Testis (tissue), 3 donors: Measurements from ENCODE around the gene ALDH9A1. TPM values are rescaled to one million over a fixed set of nuclear protein-coding genes. Genes with fewer than 3 reads are reported as not detected.
"Not testable (repeated sequence)": the region's sequence is repeated elsewhere in the genome, so short reads cannot be mapped to it uniquely, and the experiment has no call there.

Experiments used
- DNase-seq: peaks from one replicate; pipeline ENCODE4 v3.0.0-alpha.2; 2019
- H3K27ac ChIP-seq, 2 donors: fragments of 200-600 bp; sonication (generic); one replicate each; pipeline ENCODE4 v1.5.1; 2019
- H3K27me3 ChIP-seq: fragments of 200-600 bp; sonication (generic); one replicate; pipeline ENCODE4 v1.5.1; 2019
- H3K36me3 ChIP-seq: fragments of 200-600 bp; sonication (generic); one replicate; pipeline ENCODE4 v1.5.1; 2017; ENCODE audit warnings: low read depth; ENCODE audit errors: missing control alignments
- H3K4me1 ChIP-seq: fragments of 200-600 bp; sonication (generic); one replicate; pipeline ENCODE4 v1.5.1; 2019
- H3K4me3 ChIP-seq, 2 donors: fragments of 200-600 bp; sonication (generic); one replicate each; pipeline ENCODE4 v1.5.1; 2017 to 2019
- H3K9me3 ChIP-seq: fragments of 200-600 bp; sonication (generic); one replicate; pipeline ENCODE4 v1.5.1; 2017
- POLR2A ChIP-seq: fragments of 450-650 bp; IDR thresholded peaks from one replicate; pipeline ENCODE4 v1.6.1; 2017; ENCODE audit warnings: antibody characterized with exemption, mild to moderate bottlenecking, moderate library complexity
- WGBS, 2 donors: methylation state at CpG; one replicate each; pipeline ENCODE4 v1.1.5; 2018; 5-methylcytosine and 5-hydroxymethylcytosine counted together
- intact Hi-C: fragments of 100-400 bp; cut with DNase I; formaldehyde crosslinking; loops from one replicate; pipeline ENCODE4 v1.15.1; 2023; ENCODE audit warnings: low total_unique reads
- polyA plus RNA-seq: library from polyadenylated mRNA; stranded (reverse); fragments of 350-450 nt; fragmentation: Illumina TruSeq; extraction: RNeasy Lipid Tissue Mini Kit (QIAGEN cat#74804); gene quantifications from one replicate; pipeline ENCODE4 v1.2.3, GENCODE V29; 2014; ENCODE audit warnings: low read depth, low replicate concordance; ENCODE audit not compliant: insufficient read depth
- total RNA-seq, 2 donors: library from RNA; depleted of rRNA; stranded (reverse); fragments of >200 nt; gene quantifications; one replicate each; pipeline ENCODE4 v1.2.3, GENCODE V29; 2016
- TF ChIP-seq, protein P1 (sequence below), 3 experiments: fragments of 450-650 bp in 2 of 3; fragments of 200-600 bp in 1 of 3; sonication (generic) in 1 of 3; IDR thresholded peaks; one replicate each; pipeline ENCODE4 v1.5.1; 2016 to 2019; ENCODE audit warnings: antibody characterized with exemption in 3 of 3, mild to moderate bottlenecking in 2 of 3, moderate library complexity in 1 of 3

The ALDH9A1 gene
- total and polyA plus RNA-seq, 3 donors from 2014 or later: 144 to 201 (median 188) TPM

DNA sequence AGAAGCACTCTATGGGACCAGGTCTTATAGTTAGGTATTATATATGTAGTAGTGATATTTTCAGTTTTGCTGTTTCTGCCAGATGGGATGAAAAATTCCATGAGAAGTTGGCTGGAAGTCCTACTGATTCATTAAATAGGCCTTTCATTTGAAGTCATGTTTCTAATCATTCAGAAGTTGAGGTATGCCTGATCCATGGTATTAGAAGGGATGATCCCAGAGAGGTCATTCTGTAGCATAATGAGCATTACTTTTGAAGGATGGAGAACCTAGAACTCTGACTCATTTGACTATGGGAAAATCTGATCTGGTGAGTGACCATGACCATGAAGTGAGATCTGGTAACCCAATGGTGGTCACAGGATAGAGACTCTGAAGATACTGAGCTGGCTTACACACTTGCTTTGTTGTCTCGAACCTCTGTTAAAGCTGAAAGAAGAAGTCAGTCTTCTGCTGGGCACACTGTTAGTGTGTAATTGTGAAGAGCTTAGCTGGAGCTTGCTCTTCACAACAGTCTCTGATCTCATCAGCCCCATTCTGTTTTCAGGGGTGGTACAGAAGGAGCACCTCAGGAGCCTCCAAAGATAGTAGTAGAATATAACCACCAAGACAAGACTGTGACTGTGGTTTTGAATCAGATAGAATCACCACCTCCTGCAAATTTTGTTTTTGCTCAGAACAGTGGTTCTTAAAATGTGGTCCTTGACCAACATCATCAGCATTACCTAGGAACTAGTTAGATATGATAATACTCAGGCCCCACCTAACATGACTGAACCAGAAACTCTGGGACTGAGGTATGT lies 58.3 kb downstream of the ALDH9A1 start:
- Histone ChIP-seq H3K27me3 (no peaks in the 10 kb centered on the region), H3K4me3 (no peak overlapping the region), H3K36me3 (no peaks in the 10 kb centered on the region), H3K9me3 (no peaks in the 10 kb centered on the region), H3K4me1 (peaks cover 19% of the 10 kb centered on the region), H3K27ac (no peak overlapping the region)
- no peak for DNase-seq
- no peak for TF ChIP-seq POLR2A
- TF ChIP-seq, protein P1, sequence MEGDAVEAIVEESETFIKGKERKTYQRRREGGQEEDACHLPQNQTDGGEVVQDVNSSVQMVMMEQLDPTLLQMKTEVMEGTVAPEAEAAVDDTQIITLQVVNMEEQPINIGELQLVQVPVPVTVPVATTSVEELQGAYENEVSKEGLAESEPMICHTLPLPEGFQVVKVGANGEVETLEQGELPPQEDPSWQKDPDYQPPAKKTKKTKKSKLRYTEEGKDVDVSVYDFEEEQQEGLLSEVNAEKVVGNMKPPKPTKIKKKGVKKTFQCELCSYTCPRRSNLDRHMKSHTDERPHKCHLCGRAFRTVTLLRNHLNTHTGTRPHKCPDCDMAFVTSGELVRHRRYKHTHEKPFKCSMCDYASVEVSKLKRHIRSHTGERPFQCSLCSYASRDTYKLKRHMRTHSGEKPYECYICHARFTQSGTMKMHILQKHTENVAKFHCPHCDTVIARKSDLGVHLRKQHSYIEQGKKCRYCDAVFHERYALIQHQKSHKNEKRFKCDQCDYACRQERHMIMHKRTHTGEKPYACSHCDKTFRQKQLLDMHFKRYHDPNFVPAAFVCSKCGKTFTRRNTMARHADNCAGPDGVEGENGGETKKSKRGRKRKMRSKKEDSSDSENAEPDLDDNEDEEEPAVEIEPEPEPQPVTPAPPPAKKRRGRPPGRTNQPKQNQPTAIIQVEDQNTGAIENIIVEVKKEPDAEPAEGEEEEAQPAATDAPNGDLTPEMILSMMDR (IDR thresholded peaks at IDR 0.05): no peak
- WGBS, 2 donors: 67 to 93% methylated on average over 1 of the region's 1 CpG
- intact Hi-C loops: loop anchor here (10.0 kb wide), 1 partner anchor 125 kb away; the partner anchor contains the start of gene TMCO1

DNA sequence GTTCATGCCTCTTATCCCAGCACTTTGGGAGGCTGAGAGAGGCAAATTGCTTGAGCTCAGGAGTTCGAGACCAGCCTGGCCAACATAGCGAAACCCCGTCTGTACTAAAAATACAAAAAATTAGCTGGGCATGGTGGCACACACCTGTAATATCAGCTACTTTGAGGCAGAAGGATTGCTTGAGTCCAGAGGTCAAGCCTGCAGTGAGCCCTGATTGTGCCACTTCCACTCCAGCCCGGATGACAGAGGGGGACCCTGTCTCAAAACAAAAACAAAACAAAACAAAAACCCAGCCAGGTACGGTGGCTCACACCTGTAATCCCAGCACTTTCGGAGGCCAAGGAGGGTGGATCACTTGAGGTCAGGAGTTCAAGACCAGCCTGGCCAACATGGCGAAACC lies 60.2 kb downstream of the ALDH9A1 start:
- WGBS, 2 donors: 84 to 85% methylated on average over 6 to 7 of the region's 7 CpGs
- intact Hi-C loops: loop anchor here (10.0 kb wide), 1 partner anchor 127 kb away; the partner anchor contains the start of gene TMCO1
- H3K9me3 ChIP-seq, H3K36me3 ChIP-seq, H3K27ac ChIP-seq, H3K27me3 ChIP-seq, DNase-seq, H3K4me3 ChIP-seq: not testable (repeated sequence)
- peaks cover 22% of the 10 kb centered on the region for H3K4me1 ChIP-seq

DNA sequence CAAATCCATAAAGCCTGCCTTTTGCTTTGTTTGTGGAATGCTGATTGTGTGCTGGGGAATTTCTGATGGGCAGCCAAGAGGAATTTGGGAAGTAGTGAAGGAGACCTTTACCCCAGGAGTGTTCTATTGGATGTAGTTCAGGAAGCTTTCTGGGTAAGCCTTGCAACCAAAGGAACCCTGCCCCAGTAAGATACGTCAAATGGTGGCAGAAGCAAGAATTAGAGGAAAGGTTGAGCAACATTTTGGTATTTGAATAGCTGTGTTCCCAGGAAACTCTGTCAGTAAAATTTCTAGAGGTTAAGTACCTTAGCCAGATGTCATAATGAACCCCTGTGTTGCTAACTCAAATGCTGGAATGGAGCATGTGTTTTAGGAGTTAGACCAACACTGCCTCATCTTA lies 60.9 kb downstream of the ALDH9A1 start:
- no peak overlapping the region for H3K4me3 ChIP-seq
- intact Hi-C loops: loop anchor here (10.0 kb wide), 1 partner anchor 127 kb away; the partner anchor contains the start of gene TMCO1
- 27 to 41% methylated on average over 1 of the region's 1 CpG for WGBS, 2 donors
- peaks cover 29% of the 10 kb centered on the region for H3K4me1 ChIP-seq
- no peaks in the 10 kb centered on the region for H3K36me3 ChIP-seq
- DNase-seq: no peak
- H3K9me3 ChIP-seq: no peaks in the 10 kb centered on the region
- H3K27me3 ChIP-seq: no peaks in the 10 kb centered on the region
- H3K27ac ChIP-seq: no peak overlapping the region
- TF ChIP-seq, protein P1 (IDR thresholded peaks at IDR 0.05): no peak
- TF ChIP-seq POLR2A: no peak

DNA sequence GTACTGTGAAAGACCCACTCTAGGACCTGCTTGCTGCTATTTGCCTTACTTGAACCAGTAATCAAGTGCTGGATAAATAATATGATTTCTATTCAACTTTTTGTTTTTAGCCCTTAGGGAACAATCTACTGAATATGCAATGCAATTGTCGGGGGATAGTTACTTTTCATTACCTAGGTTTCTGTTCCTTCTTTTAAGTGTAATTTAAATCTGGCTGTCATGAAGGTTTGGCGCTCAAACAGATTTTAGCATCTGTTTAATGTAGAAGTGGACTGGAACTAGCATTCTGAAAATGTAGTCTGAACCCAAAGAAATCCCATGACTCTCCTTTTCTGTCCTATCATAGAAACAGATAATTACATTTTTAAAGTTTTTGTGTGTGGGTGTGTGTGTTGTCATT lies 62.5 kb downstream of the ALDH9A1 start:
- TF ChIP-seq POLR2A: no peak
- TF ChIP-seq, protein P1 (IDR thresholded peaks at IDR 0.05): no peak
- H3K36me3 ChIP-seq: no peaks in the 10 kb centered on the region
- H3K27ac ChIP-seq: no peak overlapping the region
- DNase-seq: no peak
- intact Hi-C loops: loop anchor here (10.0 kb wide), 1 partner anchor 129 kb away; the partner anchor contains the start of gene TMCO1
- WGBS, 2 donors: 61 to 96% methylated on average over 2 of the region's 2 CpGs
- H3K4me1 ChIP-seq: peaks cover 30% of the 10 kb centered on the region
- H3K4me3 ChIP-seq: no peak overlapping the region
- H3K9me3 ChIP-seq: no peaks in the 10 kb centered on the region
- no peaks in the 10 kb centered on the region for H3K27me3 ChIP-seq

DNA sequence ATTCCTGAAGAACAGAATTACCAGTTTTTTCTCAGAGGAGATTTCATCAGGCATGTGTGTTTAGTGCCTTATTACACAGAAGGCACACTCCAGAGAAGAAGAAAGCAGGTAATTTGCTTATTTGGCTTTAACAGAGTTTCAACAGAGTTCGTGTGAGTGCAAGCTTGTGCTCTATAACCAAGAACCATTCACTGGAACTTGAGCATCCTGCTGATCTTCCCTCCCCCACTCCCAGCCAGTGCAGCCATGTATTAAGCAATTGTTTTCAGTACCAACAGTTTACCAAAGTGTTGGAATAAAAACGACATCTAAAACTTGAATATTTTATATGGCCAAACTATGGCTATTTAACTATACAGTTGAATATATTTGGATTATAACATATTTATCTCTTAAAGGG lies 63.0 kb downstream of the ALDH9A1 start:
- H3K9me3 ChIP-seq: no peaks in the 10 kb centered on the region
- no peak for DNase-seq
- no peaks in the 10 kb centered on the region for H3K36me3 ChIP-seq
- 30 to 46% methylated on average over 2 of the region's 2 CpGs for WGBS, 2 donors
- peaks cover 30% of the 10 kb centered on the region for H3K4me1 ChIP-seq
- TF ChIP-seq, protein P1 (IDR thresholded peaks at IDR 0.05): no peak
- no peak for TF ChIP-seq POLR2A
- no peak overlapping the region for H3K27ac ChIP-seq
- H3K27me3 ChIP-seq: no peaks in the 10 kb centered on the region
- intact Hi-C loops: loop anchor here (10.0 kb wide), 1 partner anchor 129 kb away; the partner anchor contains the start of gene TMCO1
- H3K4me3 ChIP-seq: no peak overlapping the region
